ENCODE results near the gene MDM4. TPM values are rescaled to one million over a fixed set of nuclear protein-coding genes. Genes with fewer than 3 reads are reported as not detected.

Gene MDM4
- total RNA-seq, 1 donor from 2014 or later = 84.5 TPM

DNA sequence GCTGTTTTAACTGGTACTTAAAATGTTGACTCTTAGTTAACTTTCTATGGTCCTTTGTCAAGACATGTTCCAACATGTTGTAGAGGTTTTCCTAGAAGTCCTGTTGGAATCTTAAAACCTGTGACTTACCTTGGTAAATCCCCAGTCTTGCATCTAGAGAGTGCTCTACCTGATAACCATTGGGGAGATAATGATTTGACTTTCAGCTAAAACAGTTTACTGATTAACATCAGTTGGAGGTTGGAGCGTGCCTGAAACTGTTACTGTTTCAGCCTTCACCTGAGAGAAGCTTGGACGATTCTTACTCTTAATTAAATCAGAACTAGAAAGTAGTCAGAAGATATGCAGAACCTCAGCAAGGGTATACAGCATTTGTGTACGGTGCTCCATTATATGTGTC lies 8.8 kb downstream of the MDM4 start:
- intact Hi-C loops (cut with DNase I) = no loop called here
- ATAC-seq (no peak), DNase-seq (no peak)
- H3K9me3 ChIP-seq = no peaks in the 10 kb centered on the region
- TF ChIP-seq, protein P1, sequence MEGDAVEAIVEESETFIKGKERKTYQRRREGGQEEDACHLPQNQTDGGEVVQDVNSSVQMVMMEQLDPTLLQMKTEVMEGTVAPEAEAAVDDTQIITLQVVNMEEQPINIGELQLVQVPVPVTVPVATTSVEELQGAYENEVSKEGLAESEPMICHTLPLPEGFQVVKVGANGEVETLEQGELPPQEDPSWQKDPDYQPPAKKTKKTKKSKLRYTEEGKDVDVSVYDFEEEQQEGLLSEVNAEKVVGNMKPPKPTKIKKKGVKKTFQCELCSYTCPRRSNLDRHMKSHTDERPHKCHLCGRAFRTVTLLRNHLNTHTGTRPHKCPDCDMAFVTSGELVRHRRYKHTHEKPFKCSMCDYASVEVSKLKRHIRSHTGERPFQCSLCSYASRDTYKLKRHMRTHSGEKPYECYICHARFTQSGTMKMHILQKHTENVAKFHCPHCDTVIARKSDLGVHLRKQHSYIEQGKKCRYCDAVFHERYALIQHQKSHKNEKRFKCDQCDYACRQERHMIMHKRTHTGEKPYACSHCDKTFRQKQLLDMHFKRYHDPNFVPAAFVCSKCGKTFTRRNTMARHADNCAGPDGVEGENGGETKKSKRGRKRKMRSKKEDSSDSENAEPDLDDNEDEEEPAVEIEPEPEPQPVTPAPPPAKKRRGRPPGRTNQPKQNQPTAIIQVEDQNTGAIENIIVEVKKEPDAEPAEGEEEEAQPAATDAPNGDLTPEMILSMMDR (IDR thresholded peaks at IDR 0.05) = no peak
- peaks cover 11% of the 10 kb centered on the region for H3K4me1 ChIP-seq
- H3K36me3 ChIP-seq = peaks cover 50% of the 10 kb centered on the region
- H3K27ac ChIP-seq = no peak overlapping the region
- no peaks in the 10 kb centered on the region for H3K27me3 ChIP-seq
- no peak overlapping the region for H3K4me3 ChIP-seq

DNA sequence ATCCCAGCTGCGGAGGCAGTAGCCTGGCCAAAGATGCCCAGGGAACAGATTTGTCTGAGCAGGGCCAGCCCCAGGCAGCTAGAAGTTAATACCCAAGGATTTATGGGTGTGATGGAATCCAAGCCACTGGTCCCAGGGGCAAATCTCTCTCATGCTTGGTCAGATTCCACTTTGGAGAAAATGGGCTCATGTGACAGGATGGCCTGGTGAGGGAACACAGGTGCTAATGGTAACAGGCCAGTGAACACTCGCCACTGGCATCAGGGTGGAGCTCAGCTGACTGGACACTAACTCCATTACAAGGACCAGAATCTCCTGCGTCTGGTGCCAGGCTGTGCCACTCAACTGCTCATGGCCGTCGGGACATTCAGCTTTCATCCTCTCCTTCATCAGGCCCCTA lies 12.0 kb downstream of the MDM4 start:
- Histone ChIP-seq H3K9me3 (no peaks in the 10 kb centered on the region), H3K27ac (no peak overlapping the region), H3K27me3 (no peaks in the 10 kb centered on the region), H3K36me3 (peaks cover 82% of the 10 kb centered on the region), H3K4me1 (no peaks in the 10 kb centered on the region), H3K4me3 (no peak overlapping the region)
- no peak for ATAC-seq
- no peak for DNase-seq
- TF ChIP-seq, protein P1 (IDR thresholded peaks at IDR 0.05) = no peak
- intact Hi-C loops (cut with DNase I) = no loop called here

DNA sequence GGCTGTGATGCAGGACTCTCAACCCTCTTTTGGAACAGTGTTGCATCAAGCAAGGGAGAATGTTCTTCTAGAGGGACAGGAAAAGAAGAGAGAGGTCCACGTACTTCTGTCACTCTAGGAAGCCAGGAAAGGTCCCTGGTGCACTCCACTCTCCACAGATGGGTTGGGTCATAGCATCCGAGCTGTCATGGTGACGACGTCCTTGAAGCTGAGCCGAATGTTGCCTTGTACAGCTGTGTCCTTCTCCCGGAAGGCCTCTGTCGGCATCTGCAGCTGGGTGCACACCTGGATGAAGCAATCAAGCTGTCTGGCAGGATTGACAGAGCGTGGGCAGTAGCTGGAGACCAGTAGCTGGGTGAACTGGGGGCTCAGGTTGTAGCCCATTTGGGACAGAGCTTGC lies 12.5 kb downstream of the MDM4 start:
- DNase-seq (no peak), ATAC-seq (no peak)
- Histone ChIP-seq H3K4me3 (no peak overlapping the region), H3K9me3 (no peaks in the 10 kb centered on the region), H3K4me1 (no peaks in the 10 kb centered on the region), H3K27ac (no peak overlapping the region), H3K36me3 (peaks cover 86% of the 10 kb centered on the region), H3K27me3 (no peaks in the 10 kb centered on the region)
- TF ChIP-seq, protein P1 (IDR thresholded peaks at IDR 0.05) = no peak
- intact Hi-C loops (cut with DNase I) = no loop called here

DNA sequence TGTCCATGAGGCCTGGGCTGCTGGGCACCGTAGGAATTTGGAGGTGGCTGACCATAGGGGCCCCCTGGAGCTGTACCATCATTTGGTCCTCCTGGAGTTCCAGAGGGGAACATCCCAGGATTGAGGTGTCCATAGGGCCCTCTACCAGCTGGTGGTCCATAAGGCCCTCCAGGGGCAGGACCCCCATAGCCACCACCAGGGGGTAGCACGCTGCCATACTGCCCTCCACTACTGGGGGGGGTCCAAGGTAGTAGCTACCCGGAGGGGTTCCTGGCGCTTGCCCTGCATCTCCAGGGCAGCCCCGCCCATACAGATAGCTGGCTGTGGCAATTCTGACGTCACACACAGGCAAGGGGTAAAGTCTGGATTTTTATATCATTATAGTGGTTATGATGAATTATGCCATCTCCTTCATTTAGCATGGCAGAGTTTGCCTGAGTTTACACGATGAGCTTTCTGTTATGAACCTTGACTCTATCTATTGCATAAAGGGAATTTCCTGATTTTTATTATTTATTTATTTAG lies 13.2 kb downstream of the MDM4 start:
- intact Hi-C loops (cut with DNase I) = no loop called here
- no peak for ATAC-seq
- H3K36me3 ChIP-seq = peaks cover 93% of the 10 kb centered on the region

DNA sequence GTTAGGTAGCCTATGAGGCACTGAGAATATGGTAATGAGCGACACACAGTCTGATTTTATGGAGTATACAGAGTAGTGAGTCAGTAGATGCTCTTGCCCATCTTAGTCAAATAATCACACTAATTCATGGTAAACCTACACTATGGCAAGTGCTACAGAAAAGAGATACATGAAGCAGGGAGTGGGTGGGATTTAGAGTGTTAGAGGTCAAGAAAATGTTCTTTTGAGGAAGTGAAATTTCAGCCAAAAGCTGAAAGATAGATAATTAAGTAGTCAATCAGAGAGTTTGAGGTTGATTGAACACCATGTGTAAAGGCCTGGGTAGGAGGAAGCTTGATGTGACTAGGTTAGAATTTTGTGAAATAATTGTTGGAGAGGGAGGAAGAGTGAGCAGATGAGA lies 14.7 kb downstream of the MDM4 start:
- intact Hi-C loops (cut with DNase I) = no loop called here
- no peak for DNase-seq
- TF ChIP-seq, protein P1 (IDR thresholded peaks at IDR 0.05) = no peak
- H3K27ac ChIP-seq = no peak overlapping the region
- H3K27me3 ChIP-seq = no peaks in the 10 kb centered on the region
- no peaks in the 10 kb centered on the region for H3K4me1 ChIP-seq
- no peaks in the 10 kb centered on the region for H3K9me3 ChIP-seq
- peak; percentile 58 for ATAC-seq
- H3K4me3 ChIP-seq = no peak overlapping the region
- H3K36me3 ChIP-seq = peaks cover 93% of the 10 kb centered on the region

More for the DNA sequence above, 13.2 kb downstream of the MDM4 start:
- Histone ChIP-seq H3K9me3 (no peaks in the 10 kb centered on the region), H3K27me3 (no peaks in the 10 kb centered on the region), H3K27ac (no peak overlapping the region), H3K4me3 (no peak overlapping the region), H3K4me1 (no peaks in the 10 kb centered on the region)
- TF ChIP-seq, protein P1 (IDR thresholded peaks at IDR 0.05) = no peak
- DNase-seq = no peak

DNA sequence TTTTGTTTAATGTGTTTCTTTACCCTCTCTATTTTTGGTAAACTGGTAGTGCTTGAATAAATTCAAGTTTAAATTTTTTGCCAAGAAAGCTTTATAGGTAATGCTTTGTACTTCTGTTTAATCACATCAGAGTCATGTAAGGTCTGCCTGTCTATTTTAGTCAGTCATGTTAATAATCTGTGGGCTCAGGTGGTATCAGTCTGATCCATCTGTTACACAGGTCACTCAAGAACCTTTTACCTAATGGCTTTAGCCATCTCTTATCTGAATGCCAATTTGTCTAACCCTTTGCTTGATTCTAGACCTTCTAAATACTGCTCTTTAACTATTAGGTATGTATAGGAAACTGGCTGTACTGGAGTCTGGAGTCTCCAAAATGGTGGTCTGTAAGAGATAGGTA lies 16.6 kb downstream of the MDM4 start:
- H3K4me1 ChIP-seq = no peaks in the 10 kb centered on the region
- intact Hi-C loops (cut with DNase I) = no loop called here
- H3K27me3 ChIP-seq = no peaks in the 10 kb centered on the region
- TF ChIP-seq, protein P1 (IDR thresholded peaks at IDR 0.05) = no peak
- no peak overlapping the region for H3K4me3 ChIP-seq
- ATAC-seq = no peak
- no peak for DNase-seq
- no peaks in the 10 kb centered on the region for H3K9me3 ChIP-seq
- H3K36me3 ChIP-seq = peaks cover 91% of the 10 kb centered on the region
- no peak overlapping the region for H3K27ac ChIP-seq
